Measurements from ENCODE around the gene SS18.

Gene SS18

GRCh38 chr18:26034850-26035497, 55.4 kb downstream of the SS18 start:
- H3K4me3 ChIP-seq (ENCODE audit: low read depth, low read length) = no peak overlapping the region
- no peak for DNase-seq (ENCODE audit: low read depth)
- TF ChIP-seq CTCF (conservative IDR thresholded peaks at IDR 0.05; ENCODE audit: low read depth, low read length) = no peak

- TF ChIP-seq CTCF (conservative IDR thresholded peaks at IDR 0.05; ENCODE audit: low read depth, low read length) = no peak
- no peak for DNase-seq (ENCODE audit: low read depth)
- H3K4me3 ChIP-seq (ENCODE audit: low read depth, low read length) = no peak overlapping the region
Measured at GRCh38 chr18:26022585-26022984, 67.8 kb downstream of the SS18 start.

GRCh38 chr18:26021061-26021754, 69.2 kb downstream of the SS18 start:
- no peak overlapping the region for H3K4me3 ChIP-seq (ENCODE audit: low read depth, low read length)
- no peak for TF ChIP-seq CTCF (conservative IDR thresholded peaks at IDR 0.05; ENCODE audit: low read depth, low read length)
- no peak for DNase-seq (ENCODE audit: low read depth)

- TF ChIP-seq CTCF (conservative IDR thresholded peaks at IDR 0.05; ENCODE audit: low read depth, low read length) = no peak
- peak; percentile 21 for DNase-seq (ENCODE audit: low read depth)
- no peak overlapping the region for H3K4me3 ChIP-seq (ENCODE audit: low read depth, low read length)
Measured at GRCh38 chr18:26017929-26018328, 72.5 kb downstream of the SS18 start.

GRCh38 chr18:26014462-26014861, 76.0 kb downstream of the SS18 start:
- DNase-seq (ENCODE audit: low read depth) = no peak
- no peak overlapping the region for H3K4me3 ChIP-seq (ENCODE audit: low read depth, low read length)
- TF ChIP-seq CTCF (conservative IDR thresholded peaks at IDR 0.05; ENCODE audit: low read depth, low read length) = no peak

GRCh38 chr18:26008619-26009018, 81.8 kb downstream of the SS18 start:
- no peak overlapping the region for H3K4me3 ChIP-seq (ENCODE audit: low read depth, low read length)
- no peak for TF ChIP-seq CTCF (conservative IDR thresholded peaks at IDR 0.05; ENCODE audit: low read depth, low read length)
- no peak for DNase-seq (ENCODE audit: low read depth)

- TF ChIP-seq CTCF (conservative IDR thresholded peaks at IDR 0.05; ENCODE audit: low read depth, low read length) = no peak
- no peak overlapping the region for H3K4me3 ChIP-seq (ENCODE audit: low read depth, low read length)
- DNase-seq (ENCODE audit: low read depth) = no peak
Measured at GRCh38 chr18:26008096-26008495, 82.3 kb downstream of the SS18 start.

All from choroid plexus epithelial cell (primary cell).